GM19193 (cell line): ENCODE results near the gene CCDC92.
A peak's percentile ranks its signal among the peaks of the same experiment; 100 is the strongest.

Experiments used
- POLR2A ChIP-seq: IDR thresholded peaks from 4 replicates; pipeline ENCODE4 v1.6.1; 2011; ENCODE audit not compliant: insufficient read depth, insufficient read length; ENCODE audit errors: extremely low read depth

Gene CCDC92, protein sequence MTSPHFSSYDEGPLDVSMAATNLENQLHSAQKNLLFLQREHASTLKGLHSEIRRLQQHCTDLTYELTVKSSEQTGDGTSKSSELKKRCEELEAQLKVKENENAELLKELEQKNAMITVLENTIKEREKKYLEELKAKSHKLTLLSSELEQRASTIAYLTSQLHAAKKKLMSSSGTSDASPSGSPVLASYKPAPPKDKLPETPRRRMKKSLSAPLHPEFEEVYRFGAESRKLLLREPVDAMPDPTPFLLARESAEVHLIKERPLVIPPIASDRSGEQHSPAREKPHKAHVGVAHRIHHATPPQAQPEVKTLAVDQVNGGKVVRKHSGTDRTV

GRCh38 chr12:123972457-123973401 is at the start of gene CCDC92, which contains the start of gene ZNF664:
CCDC92 (minus strand) TSS chr12:123972831; CDS start chr12:123944305, 28,526 bp downstream.
ZNF664 (plus strand) TSS chr12:123973215; CDS start chr12:124012145, 38,930 bp downstream.
- peak; percentile 72 for TF ChIP-seq POLR2A

- TF ChIP-seq POLR2A, result no peak
These were observed 49.5 kb upstream of the CCDC92 start for GRCh38 chr12:124022161-124022560.

DNA sequence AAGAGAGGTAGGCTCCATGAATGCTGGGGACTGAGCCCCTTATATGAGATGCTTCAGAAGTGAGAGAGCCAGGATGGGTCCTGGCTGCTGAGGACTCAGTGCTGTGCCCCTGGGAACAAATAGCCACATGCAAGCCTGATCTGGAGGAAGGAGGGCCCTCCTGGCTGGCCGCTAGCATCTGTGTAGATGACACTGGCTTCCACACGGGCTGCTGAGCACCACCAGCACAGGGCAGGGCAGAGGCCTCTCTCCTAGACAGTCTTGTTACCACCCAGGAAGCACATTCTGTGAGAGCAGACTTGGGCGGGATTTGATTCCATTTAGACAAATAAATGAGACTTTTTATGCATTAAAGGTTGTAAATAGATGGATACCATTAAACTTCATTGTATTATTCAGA is 48.4 kb upstream of the CCDC92 start:
- no peak for TF ChIP-seq POLR2A

DNA sequence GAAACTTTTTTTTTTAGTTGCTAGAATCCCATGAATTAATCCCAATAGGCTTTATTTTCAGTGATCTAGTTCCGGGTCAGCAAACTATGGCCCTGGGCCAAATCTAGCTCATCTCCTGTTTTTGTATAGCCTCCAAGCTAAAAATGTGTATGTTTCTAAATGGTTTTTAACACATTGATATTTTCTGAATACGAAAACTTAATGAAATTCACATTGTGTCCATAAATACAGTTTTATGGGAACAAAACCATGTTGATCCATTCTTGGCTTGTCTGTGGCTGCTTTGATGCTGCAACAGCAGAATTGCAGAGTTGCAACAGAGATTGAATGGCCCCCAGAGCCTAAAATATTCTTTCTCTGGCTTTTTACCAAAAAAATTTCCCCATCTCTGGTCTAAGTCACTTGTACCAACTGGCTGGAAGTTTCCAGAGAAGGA is 47.9 kb upstream of the CCDC92 start:
- TF ChIP-seq POLR2A, result no peak

GRCh38 chr12:124019115-124019514 is 46.5 kb upstream of the CCDC92 start:
- no peak for TF ChIP-seq POLR2A

DNA sequence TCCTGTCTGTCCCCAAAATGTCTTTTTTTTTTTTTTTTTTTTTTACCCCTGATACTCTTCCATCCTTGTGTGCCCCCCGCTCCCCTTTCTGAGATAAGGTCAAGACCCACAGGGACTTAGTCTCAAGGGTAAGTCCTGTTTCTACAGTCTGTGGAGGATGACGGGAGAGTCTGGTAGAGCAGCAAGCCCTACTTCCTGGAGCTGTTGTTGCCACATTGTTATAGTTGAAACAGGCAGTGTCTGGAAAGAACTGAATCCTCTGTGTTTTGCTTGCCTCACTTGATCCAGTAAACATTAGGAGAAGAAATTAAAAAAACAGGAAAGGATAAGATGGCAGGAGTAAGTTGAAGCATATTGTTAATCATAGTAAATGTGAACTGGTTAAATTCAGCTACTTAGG is 45.9 kb upstream of the CCDC92 start:
- no peak for TF ChIP-seq POLR2A

GRCh38 chr12:124017064-124017463 is 44.4 kb upstream of the CCDC92 start:
- TF ChIP-seq POLR2A, result no peak

GRCh38 chr12:124015494-124016461 is 43.1 kb upstream of the CCDC92 start:
- no peak for TF ChIP-seq POLR2A

DNA sequence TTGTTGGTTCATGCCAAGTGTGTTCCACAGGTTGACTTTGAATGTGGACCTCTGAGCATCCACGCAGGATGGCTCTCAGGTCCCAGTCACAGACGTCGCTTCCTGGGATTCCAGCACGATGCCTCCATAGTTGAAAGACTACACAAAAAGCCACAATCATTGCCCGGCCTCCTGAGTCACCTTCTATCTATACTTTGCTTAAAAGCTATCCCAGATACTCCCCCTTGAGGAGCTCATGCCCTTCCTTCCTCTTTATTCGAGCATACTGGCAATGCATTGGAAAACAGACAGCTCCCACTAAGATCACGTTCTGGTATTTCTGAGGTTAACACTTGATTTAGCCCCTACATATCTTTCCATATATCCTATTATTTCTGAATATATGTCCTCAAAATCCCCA is 40.4 kb upstream of the CCDC92 start:
- TF ChIP-seq POLR2A, result no peak

- TF ChIP-seq POLR2A, result no peak
These were observed 38.9 kb upstream of the CCDC92 start for GRCh38 chr12:124011435-124012115.

GRCh38 chr12:124010687-124011086 is 38.1 kb upstream of the CCDC92 start:
- TF ChIP-seq POLR2A, result no peak

DNA sequence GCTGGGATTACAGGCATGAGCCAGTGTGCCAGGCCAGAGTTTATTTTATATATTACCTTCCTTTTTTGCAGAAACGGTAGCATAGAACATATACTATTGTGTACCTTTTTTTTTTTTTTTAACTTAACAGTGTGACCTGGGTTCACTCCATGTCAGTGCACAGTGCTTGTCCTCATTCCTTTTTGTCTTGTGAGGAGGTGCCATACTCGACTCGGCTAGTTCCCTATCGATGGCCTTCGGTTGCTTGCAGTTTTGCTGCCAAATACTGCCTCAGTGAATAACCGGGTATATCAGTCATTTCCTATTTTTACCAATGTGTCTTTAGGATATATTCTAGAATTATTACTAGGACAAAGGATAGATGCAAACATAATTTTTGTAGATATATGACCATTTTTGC is 37.1 kb upstream of the CCDC92 start:
- TF ChIP-seq POLR2A, result no peak

DNA sequence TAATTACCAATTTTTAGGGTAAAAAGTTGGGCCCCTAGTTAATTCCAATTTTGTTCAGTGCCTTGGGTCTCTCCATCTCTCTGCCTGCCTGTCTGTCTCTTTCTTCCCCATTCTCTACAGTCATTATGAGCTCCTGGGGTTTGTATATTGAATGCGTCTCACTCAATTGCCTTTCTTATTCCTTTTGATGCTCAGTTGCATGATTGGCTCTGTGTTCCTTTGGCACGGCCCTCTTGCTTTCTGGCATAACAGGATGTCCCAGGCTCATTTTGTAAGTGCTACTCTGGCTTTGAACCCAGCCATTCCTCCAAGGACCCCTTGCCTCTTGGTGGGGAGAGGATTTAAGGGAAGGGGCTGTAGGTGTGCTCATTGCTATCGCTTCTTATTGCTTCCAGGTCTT is 36.0 kb upstream of the CCDC92 start:
- TF ChIP-seq POLR2A, result no peak

DNA sequence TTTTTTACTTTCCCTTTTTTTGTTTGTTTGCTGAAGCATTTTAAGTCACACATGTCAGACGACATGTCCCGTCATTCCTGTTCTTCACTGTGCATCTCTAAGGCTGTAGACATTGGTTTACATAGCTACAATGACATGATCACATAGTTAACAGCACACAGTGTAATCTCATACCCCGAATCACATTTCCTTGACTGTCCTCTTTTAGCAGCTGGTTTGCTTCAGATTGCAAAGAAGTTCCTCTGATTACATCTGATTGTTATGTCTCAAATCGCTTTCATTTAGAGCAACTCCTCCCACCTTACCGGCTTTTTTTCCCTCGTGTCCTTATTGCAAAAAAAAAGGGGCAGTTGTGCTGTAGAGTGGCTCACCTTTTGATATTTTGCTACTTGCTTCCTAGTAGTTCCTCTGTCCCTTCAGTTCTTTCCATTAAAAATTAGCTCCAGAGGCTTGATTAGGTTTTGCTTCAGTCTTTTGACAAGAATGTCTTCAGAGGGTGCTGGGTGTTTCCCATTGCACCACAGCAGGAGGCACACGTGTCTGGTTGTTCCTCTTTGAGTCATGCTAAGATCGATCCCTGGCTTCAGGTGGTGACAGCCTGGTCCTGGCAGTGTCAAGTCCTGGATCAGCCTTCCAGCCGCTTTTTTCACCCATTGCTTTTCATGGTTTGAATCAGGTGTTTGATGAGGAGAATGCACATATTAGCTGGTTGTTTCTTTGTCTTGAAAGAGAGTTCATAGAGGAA is 35.4 kb upstream of the CCDC92 start:
- TF ChIP-seq POLR2A, result no peak
